Measurements from ENCODE around the gene FAM219B. TPM values are rescaled to one million over a fixed set of nuclear protein-coding genes. Genes with fewer than 3 reads are reported as not detected.
"Not testable (repeated sequence)": the region's sequence is repeated elsewhere in the genome, so short reads cannot be mapped to it uniquely, and the experiment has no call there.

FAM219B gene
- 22.6 TPM for polyA plus RNA-seq (2012; ENCODE audit: low read depth, missing spikeins)

- peak; percentile 72 for TF ChIP-seq TAF1 (IDR thresholded peaks at IDR 0.05; ENCODE audit: low read depth, low read length)
- TF ChIP-seq PAX5 (IDR thresholded peaks at IDR 0.05; ENCODE audit: insufficient read depth, low read length, severe bottlenecking): no peak
- TF ChIP-seq POU2F2 (IDR thresholded peaks at IDR 0.05; ENCODE audit: low read depth, low read length): 0 out of 2 replicates have a peak, but pooled peaks have one; percentile 27
- peak; percentile 11; the same call in 1 of the 2 replicates for TF ChIP-seq SPI1 (IDR thresholded peaks at IDR 0.05; ENCODE audit: low read depth, low read length)
- DNase-seq (ENCODE audit: insufficient read length, low spot score) (peak; percentile 93), FAIRE-seq (peak; percentile 87)
These were observed at the start of gene FAM219B for GRCh38 chr15:74906450-74907162. TSS of gene FAM219B (minus strand) at chr15:74906851. CDS start at chr15:74906800, 51 bp downstream.

- TF ChIP-seq POU2F2 (IDR thresholded peaks at IDR 0.05; ENCODE audit: low read depth, low read length) (no peak), POLR2A (IDR thresholded peaks at IDR 0.05; ENCODE audit: low read depth, low read length) (no peak), PAX5 (IDR thresholded peaks at IDR 0.05; ENCODE audit: insufficient read depth, low read length, severe bottlenecking) (peak; percentile 8)
- no peak for DNase-seq (ENCODE audit: insufficient read length, low spot score)
- FAIRE-seq: peak; percentile 45
These were observed 49.4 kb upstream of the FAM219B start for GRCh38 chr15:74955796-74956647.

GRCh38 chr15:74955017-74955416 lies 48.4 kb upstream of the FAM219B start:
- DNase-seq (ENCODE audit: insufficient read length, low spot score) (no peak), FAIRE-seq (no peak)
- no peak for TF ChIP-seq SPI1 (IDR thresholded peaks at IDR 0.05; ENCODE audit: low read depth, low read length)
- no peak for TF ChIP-seq TAF1 (IDR thresholded peaks at IDR 0.05; ENCODE audit: low read depth, low read length)
- TF ChIP-seq POLR2AphosphoS5 (IDR thresholded peaks at IDR 0.05; ENCODE audit: low read depth, low read length): no peak
- TF ChIP-seq POLR2A (IDR thresholded peaks at IDR 0.05; ENCODE audit: low read depth, low read length): no peak

GRCh38 chr15:74954515-74954914 lies 47.9 kb upstream of the FAM219B start:
- no peak for DNase-seq (ENCODE audit: insufficient read length, low spot score)
- no peak for TF ChIP-seq POLR2AphosphoS5 (IDR thresholded peaks at IDR 0.05; ENCODE audit: low read depth, low read length)
- no peak for TF ChIP-seq POU2F2 (IDR thresholded peaks at IDR 0.05; ENCODE audit: low read depth, low read length)
- no peak for TF ChIP-seq SPI1 (IDR thresholded peaks at IDR 0.05; ENCODE audit: low read depth, low read length)
- TF ChIP-seq PAX5 (IDR thresholded peaks at IDR 0.05; ENCODE audit: insufficient read depth, low read length, severe bottlenecking): no peak
- TF ChIP-seq POLR2A (IDR thresholded peaks at IDR 0.05; ENCODE audit: low read depth, low read length): no peak
- no peak for TF ChIP-seq TAF1 (IDR thresholded peaks at IDR 0.05; ENCODE audit: low read depth, low read length)
- FAIRE-seq: no peak

- DNase-seq (ENCODE audit: insufficient read length, low spot score) (no peak), FAIRE-seq (no peak)
- TF ChIP-seq SPI1 (IDR thresholded peaks at IDR 0.05; ENCODE audit: low read depth, low read length): no peak
- TF ChIP-seq PAX5 (IDR thresholded peaks at IDR 0.05; ENCODE audit: insufficient read depth, low read length, severe bottlenecking): no peak
- TF ChIP-seq POLR2AphosphoS5 (IDR thresholded peaks at IDR 0.05; ENCODE audit: low read depth, low read length): no peak
- TF ChIP-seq POU2F2 (IDR thresholded peaks at IDR 0.05; ENCODE audit: low read depth, low read length): no peak
- TF ChIP-seq TAF1 (IDR thresholded peaks at IDR 0.05; ENCODE audit: low read depth, low read length): no peak
- no peak for TF ChIP-seq POLR2A (IDR thresholded peaks at IDR 0.05; ENCODE audit: low read depth, low read length)
These were observed 44.4 kb upstream of the FAM219B start for GRCh38 chr15:74951006-74951405.

GRCh38 chr15:74950078-74950908 lies 43.6 kb upstream of the FAM219B start:
- TF ChIP-seq SPI1 (IDR thresholded peaks at IDR 0.05; ENCODE audit: low read depth, low read length) (no peak), TAF1 (IDR thresholded peaks at IDR 0.05; ENCODE audit: low read depth, low read length) (no peak), PAX5 (IDR thresholded peaks at IDR 0.05; ENCODE audit: insufficient read depth, low read length, severe bottlenecking) (no peak), POU2F2 (IDR thresholded peaks at IDR 0.05; ENCODE audit: low read depth, low read length) (no peak), POLR2A (IDR thresholded peaks at IDR 0.05; ENCODE audit: low read depth, low read length) (no peak), POLR2AphosphoS5 (IDR thresholded peaks at IDR 0.05; ENCODE audit: low read depth, low read length) (no peak)
- no peak for DNase-seq (ENCODE audit: insufficient read length, low spot score)

GRCh38 chr15:74937590-74938371 lies 31.1 kb upstream of the FAM219B start, which contains the start of gene COX5A:
TSS of gene COX5A (minus strand) at chr15:74938073. CDS start at chr15:74938014, 59 bp downstream.
- TF ChIP-seq POLR2AphosphoS5 (IDR thresholded peaks at IDR 0.05; ENCODE audit: low read depth, low read length) (peak; percentile 69), POLR2A (IDR thresholded peaks at IDR 0.05; ENCODE audit: low read depth, low read length) (peak; percentile 78), TAF1 (IDR thresholded peaks at IDR 0.05; ENCODE audit: low read depth, low read length) (no peak), PAX5 (IDR thresholded peaks at IDR 0.05; ENCODE audit: insufficient read depth, low read length, severe bottlenecking) (peak; percentile 80)
- peak; percentile 80 for DNase-seq (ENCODE audit: insufficient read length, low spot score)
- FAIRE-seq: peak; percentile 98

More at GRCh38 chr15:74950078-74950908, 43.6 kb upstream of the FAM219B start:
- FAIRE-seq: peak; percentile 93

GRCh38 chr15:74937272-74937589 lies 30.6 kb upstream of the FAM219B start:
- no peak for TF ChIP-seq SPI1 (IDR thresholded peaks at IDR 0.05; ENCODE audit: low read depth, low read length)
- TF ChIP-seq POLR2A (IDR thresholded peaks at IDR 0.05; ENCODE audit: low read depth, low read length): no peak
- TF ChIP-seq POU2F2 (IDR thresholded peaks at IDR 0.05; ENCODE audit: low read depth, low read length): no peak
- TF ChIP-seq PAX5 (IDR thresholded peaks at IDR 0.05; ENCODE audit: insufficient read depth, low read length, severe bottlenecking): no peak
- no peak for TF ChIP-seq TAF1 (IDR thresholded peaks at IDR 0.05; ENCODE audit: low read depth, low read length)
- no peak for TF ChIP-seq POLR2AphosphoS5 (IDR thresholded peaks at IDR 0.05; ENCODE audit: low read depth, low read length)
- FAIRE-seq (no peak), DNase-seq (ENCODE audit: insufficient read length, low spot score) (no peak)

- not testable (repeated sequence) for FAIRE-seq; DNase-seq (ENCODE audit: insufficient read length, low spot score)
These were observed 28.5 kb upstream of the FAM219B start for GRCh38 chr15:74935193-74935592.
